HepG2 (cell line): ENCODE measurements around the gene FLT3LG. TPM values are rescaled to one million over a fixed set of nuclear protein-coding genes. Genes with fewer than 3 reads are reported as not detected.

Experiments
- AGO2 ChIP-seq: fragments of 200-400 bp; formaldehyde crosslinking; optimal IDR thresholded peaks from 2 replicates; pipeline ENCODE3; 2017; ENCODE audit warnings: mild to moderate bottlenecking, low read depth, low read length, moderate library complexity
- ARNT2 ChIP-seq: sonication (generic); formaldehyde crosslinking; IDR thresholded peaks from 2 replicates; pipeline ENCODE4 v1.8.0; 2022; ENCODE audit warnings: mild to moderate bottlenecking, low read depth, missing genetic modification reagents, moderate library complexity
- ASH2L ChIP-seq: fragments of 300-600, 200-600 bp; sonication (generic); IDR thresholded peaks from 2 replicates; pipeline ENCODE4 v1.7.0; 2017; ENCODE audit warnings: low read depth, mild to moderate bottlenecking, moderate library complexity, mixed read lengths, low read length; ENCODE audit not compliant: insufficient read length
- CBX5 ChIP-seq: sonication (generic); formaldehyde crosslinking; IDR thresholded peaks from 2 replicates; pipeline ENCODE4 v1.4.0; 2020; ENCODE audit warnings: missing genetic modification reagents, borderline replicate concordance
- E2F2 ChIP-seq: sonication (generic); formaldehyde crosslinking; IDR thresholded peaks from 2 replicates; pipeline ENCODE4 v1.4.0; 2020; ENCODE audit warnings: missing genetic modification reagents, borderline replicate concordance
- FOXO1 ChIP-seq: sonication (generic); formaldehyde crosslinking; IDR thresholded peaks from 2 replicates; pipeline ENCODE4 v1.4.0; 2020; ENCODE audit warnings: missing genetic modification reagents
- FOXP1 ChIP-seq, 2 experiments: fragments of 450-650 bp in 1 of 2; IDR thresholded peaks; 2 replicates each; pipeline ENCODE4 v1.6.1; 2017 to 2018; ENCODE audit warnings: antibody characterized with exemption in 1 of 2
- GATA4 ChIP-seq: sonication (generic); IDR thresholded peaks from 2 replicates; pipeline ENCODE4 v1.6.1; 2016; ENCODE audit warnings: antibody characterized with exemption, low read depth, borderline replicate concordance
- GRHL1 ChIP-seq: sonication (generic); formaldehyde crosslinking; conservative IDR thresholded peaks from 2 replicates; pipeline ENCODE4 v1.8.0; 2022; ENCODE audit warnings: missing genetic modification reagents
- IRF2 ChIP-seq: IDR thresholded peaks from 2 replicates; pipeline ENCODE4 v1.6.1; 2018; ENCODE audit warnings: missing genetic modification reagents, missing compliant biosample characterization
- POLR2AphosphoS2 ChIP-seq: IDR thresholded peaks from 2 replicates; pipeline ENCODE4 v1.6.1; 2011; ENCODE audit warnings: low read depth, low read length, improper control_type of control experiment
- RARA ChIP-seq: IDR thresholded peaks from 2 replicates; pipeline ENCODE4 v1.6.1; 2016; ENCODE audit warnings: missing genetic modification reagents, missing compliant biosample characterization
- SALL2 ChIP-seq: sonication (generic); formaldehyde crosslinking; IDR thresholded peaks from 2 replicates; pipeline ENCODE4 v1.8.1; 2023; ENCODE audit warnings: mild to moderate bottlenecking, missing genetic modification reagents, inconsistent platforms
- SAP130 ChIP-seq: IDR thresholded peaks from 2 replicates; pipeline ENCODE4 v1.6.1; 2016; ENCODE audit warnings: low read depth
- SP140L ChIP-seq: sonication (generic); formaldehyde crosslinking; IDR thresholded peaks from 2 replicates; pipeline ENCODE4 v1.4.0; 2020; ENCODE audit warnings: missing genetic modification reagents, borderline replicate concordance
- TFDP1 ChIP-seq: IDR thresholded peaks from 2 replicates; pipeline ENCODE4 v1.6.1; 2016; ENCODE audit warnings: missing compliant biosample characterization, missing genetic modification reagents, borderline replicate concordance
- ZBTB2 ChIP-seq: sonication (generic); formaldehyde crosslinking; IDR thresholded peaks from 2 replicates; pipeline ENCODE4 v1.8.0; 2022; ENCODE audit warnings: low read depth, missing genetic modification reagents
- ZBTB7B ChIP-seq: sonication (generic); formaldehyde crosslinking; IDR thresholded peaks from 2 replicates; pipeline ENCODE4 v1.4.0; 2020; ENCODE audit warnings: missing genetic modification reagents
- ZNF160 ChIP-seq: sonication (generic); formaldehyde crosslinking; IDR thresholded peaks from 2 replicates; pipeline ENCODE4 v1.8.0; 2022; ENCODE audit warnings: mild to moderate bottlenecking, inconsistent platforms, missing genetic modification reagents
- ZNF383 ChIP-seq: sonication (generic); formaldehyde crosslinking; IDR thresholded peaks from 2 replicates; pipeline ENCODE4 v1.4.0; 2020; ENCODE audit warnings: missing genetic modification reagents, mild to moderate bottlenecking, borderline replicate concordance
- ZNF776 ChIP-seq: sonication (generic); formaldehyde crosslinking; IDR thresholded peaks from 2 replicates; pipeline ENCODE4 v1.4.0; 2020; ENCODE audit warnings: mild to moderate bottlenecking, missing genetic modification reagents
- ZNF782 ChIP-seq: sonication (generic); formaldehyde crosslinking; IDR thresholded peaks from 2 replicates; pipeline ENCODE4 v1.4.0; 2020; ENCODE audit warnings: missing genetic modification reagents, mild to moderate bottlenecking, borderline replicate concordance
- polyA plus RNA-seq, 8 experiments: library from polyadenylated mRNA; depleted of rRNA in 3 of 8; stranded (reverse) in 7 of 8; unstranded in 1 of 8; fragments of >200 nt; fragmentation: Illumina TruSeq in 4 of 8; extraction: Trizol in 4 of 8; gene quantifications; 2 replicates each; pipeline versions ENCODE4 v1.2.1 to v1.2.3, GENCODE V29; 2011 to 2016; ENCODE audit warnings: low read depth in 4 of 8, missing spikeins in 1 of 8, mixed read lengths in 1 of 8; ENCODE audit not compliant: insufficient read depth in 1 of 8
- total RNA-seq, 5 experiments: library from RNA; depleted of rRNA; stranded (reverse); fragments of >200 nt; fragmentation: Illumina TruSeq; extraction: Trizol; gene quantifications; 2 replicates each; pipeline ENCODE4 v1.2.3, GENCODE V29; 2016; ENCODE audit warnings: low read depth in 1 of 5
- TF ChIP-seq, protein P1 (sequence below): conservative IDR thresholded peaks from 2 replicates; pipeline ENCODE4 v1.6.1; 2018; ENCODE audit warnings: missing genetic modification reagents

Gene FLT3LG
- total and polyA plus RNA-seq, 2 of the 13 experiments (the other 11 are each of a cell fraction or from before 2014, with no cell fraction given): 1.5 to 2.6 TPM

DNA sequence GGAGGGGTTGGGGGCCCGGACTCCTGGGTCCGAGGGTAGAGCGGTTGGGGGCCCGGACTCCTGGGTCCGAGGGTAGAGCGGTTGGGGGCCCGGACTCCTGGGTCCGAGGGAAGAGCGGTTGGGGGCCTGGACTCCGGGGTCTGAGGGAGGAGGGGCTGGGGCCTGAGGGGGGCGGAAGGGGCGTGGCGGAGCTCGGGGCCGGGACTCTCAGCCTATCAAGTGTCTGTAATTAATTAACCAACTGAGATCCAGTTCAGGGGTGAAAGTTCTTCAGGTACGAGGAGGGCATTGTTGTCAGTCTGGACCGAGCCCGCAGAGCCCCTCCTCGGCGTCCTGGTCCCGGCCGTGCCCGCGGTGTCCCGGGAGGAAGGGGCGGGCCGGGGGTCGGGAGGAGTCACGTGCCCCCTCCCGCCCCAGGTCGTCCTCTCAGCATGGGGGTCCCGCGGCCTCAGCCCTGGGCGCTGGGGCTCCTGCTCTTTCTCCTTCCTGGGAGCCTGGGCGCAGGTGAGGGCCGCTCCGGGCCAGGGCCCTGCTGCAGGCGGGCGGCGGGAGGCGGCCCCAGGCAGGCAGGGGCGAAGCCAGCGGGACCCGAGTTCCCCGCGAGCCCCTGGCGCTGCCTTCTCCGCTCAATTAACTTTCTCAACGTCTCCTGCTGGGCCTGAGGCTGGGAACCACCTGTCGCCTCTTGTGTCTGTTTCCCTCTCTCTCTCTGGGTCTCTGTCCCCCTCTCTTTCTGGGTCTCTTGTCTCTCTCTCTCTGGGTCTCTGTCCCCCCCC lies 39.1 kb downstream of the FLT3LG start (continued):
- TF ChIP-seq ZNF383 (CRISPR knock-in tag) (no peak), ZBTB7B (CRISPR knock-in tag) (peak; percentile 90), E2F2 (CRISPR knock-in tag) (no peak), ZBTB2 (peak; percentile 63; the same call in 1 of the 2 replicates), GRHL1 (CRISPR knock-in tag) (no peak), ZNF160 (CRISPR knock-in tag) (peak; percentile 65; the same call in 1 of the 2 replicates), SP140L (CRISPR knock-in tag) (no peak), ARNT2 (CRISPR knock-in tag) (peak; percentile 51; the same call in 1 of the 2 replicates), POLR2AphosphoS2 (no peak), IRF2 (CRISPR knock-in tag) (peak; percentile 74), GATA4 (peak; percentile 71; the same call in 1 of the 2 replicates), FOXO1 (CRISPR knock-in tag) (no peak), AGO2 (peak; percentile 80), ZNF776 (CRISPR knock-in tag) (peak; percentile 50; the same call in 1 of the 2 replicates), ASH2L (no peak), FOXP1 (IDR thresholded peaks at IDR 0.05) (no peak), FOXP1 (CRISPR knock-in tag; IDR thresholded peaks at IDR 0.05) (no peak), RARA (CRISPR knock-in tag) (peak; percentile 51), SAP130 (CRISPR knock-in tag) (peak; percentile 81), SALL2 (CRISPR knock-in tag) (no peak), ZNF782 (peak; percentile 60; the same call in 1 of the 2 replicates), TFDP1 (peak; percentile 45; the same call in 1 of the 2 replicates), CBX5 (CRISPR knock-in tag) (no peak)
- TF ChIP-seq, protein P1, sequence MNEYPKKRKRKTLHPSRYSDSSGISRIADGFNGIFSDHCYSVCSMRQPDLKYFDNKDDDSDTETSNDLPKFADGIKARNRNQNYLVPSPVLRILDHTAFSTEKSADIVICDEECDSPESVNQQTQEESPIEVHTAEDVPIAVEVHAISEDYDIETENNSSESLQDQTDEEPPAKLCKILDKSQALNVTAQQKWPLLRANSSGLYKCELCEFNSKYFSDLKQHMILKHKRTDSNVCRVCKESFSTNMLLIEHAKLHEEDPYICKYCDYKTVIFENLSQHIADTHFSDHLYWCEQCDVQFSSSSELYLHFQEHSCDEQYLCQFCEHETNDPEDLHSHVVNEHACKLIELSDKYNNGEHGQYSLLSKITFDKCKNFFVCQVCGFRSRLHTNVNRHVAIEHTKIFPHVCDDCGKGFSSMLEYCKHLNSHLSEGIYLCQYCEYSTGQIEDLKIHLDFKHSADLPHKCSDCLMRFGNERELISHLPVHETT (CRISPR knock-in tag): peak; percentile 58; the same call in 1 of the 2 replicates
